Body of pancreas (tissue), 4 donors: Measurements from ENCODE around the gene CEP164. TPM values are rescaled to one million over a fixed set of nuclear protein-coding genes. Genes with fewer than 3 reads are reported as not detected.

Experiments used
- ATAC-seq: fragments of 150-250 bp; one replicate; pipeline ENCODE4 v1.9.1; 2016
- DNase-seq, 4 donors: peaks; one replicate each; pipeline ENCODE4 v3.0.0-alpha.2; 2019
- H3K27ac ChIP-seq, 4 donors: fragments of 200-600 bp; sonication (generic); 1 replicate in 3 of 4; 2 replicates in 1 of 4; pipeline versions ENCODE4 v1.5.1 to v1.6.1; 2016 to 2019; ENCODE audit warnings: mild to moderate bottlenecking in 1 of 4, mixed read lengths in 1 of 4, moderate library complexity in 1 of 4
- H3K27me3 ChIP-seq, 2 donors: fragments of 200-600 bp; sonication (generic); one replicate each; pipeline ENCODE4 v1.6.0; 2016; ENCODE audit warnings: mild to moderate bottlenecking in 1 of 2
- H3K36me3 ChIP-seq, 2 donors: fragments of 200-600 bp; sonication (generic); replicated peaks in 1 of 2; 2 replicates each; pipeline ENCODE4 v1.5.1; 2016; ENCODE audit warnings: low read depth in 2 of 2; ENCODE audit not compliant: insufficient read depth in 1 of 2
- H3K4me1 ChIP-seq: fragments of 200-600 bp; sonication (generic); one replicate; pipeline ENCODE4 v1.6.0; 2016
- H3K4me3 ChIP-seq, 2 donors: fragments of 200-600 bp; sonication (generic); 1 replicate in 1 of 2; 2 replicates in 1 of 2; pipeline ENCODE4 v1.5.1; 2016 to 2019
- H3K9me3 ChIP-seq, 3 donors: fragments of 200-600 bp; sonication (generic); 1 replicate in 2 of 3; 2 replicates in 1 of 3; pipeline ENCODE4 v1.5.1; 2016
- POLR2A ChIP-seq, 3 donors: fragments of 450-650 bp; IDR thresholded peaks; one replicate each; pipeline ENCODE4 v1.6.1; 2016; ENCODE audit warnings: antibody characterized with exemption in 3 of 3, mild to moderate bottlenecking in 2 of 3
- WGBS, 2 donors: methylation state at CpG; one replicate each; pipeline ENCODE4 v1.1.5; 2017; 5-methylcytosine and 5-hydroxymethylcytosine counted together
- intact Hi-C: fragments of 100-400 bp; cut with DNase I; formaldehyde crosslinking; loops from one replicate; pipeline ENCODE4 v1.15.1; 2023
- total RNA-seq, 2 donors: library from RNA; depleted of rRNA; stranded (reverse); fragments of >200 nt; gene quantifications; one replicate each; pipeline ENCODE4 v1.1.0, GENCODE V29; 2016
- TF ChIP-seq, protein P1 (sequence below), 7 experiments: fragments of 450-650 bp in 4 of 7; fragments of 200-600 bp in 3 of 7; sonication (generic) in 3 of 7; IDR thresholded peaks; one replicate each; pipeline ENCODE4 v1.5.1; 2016 to 2019; ENCODE audit warnings: antibody characterized with exemption in 7 of 7

Gene CEP164
- total RNA-seq, 2 donors from 2014 or later = 29.1 to 45.8 TPM

DNA sequence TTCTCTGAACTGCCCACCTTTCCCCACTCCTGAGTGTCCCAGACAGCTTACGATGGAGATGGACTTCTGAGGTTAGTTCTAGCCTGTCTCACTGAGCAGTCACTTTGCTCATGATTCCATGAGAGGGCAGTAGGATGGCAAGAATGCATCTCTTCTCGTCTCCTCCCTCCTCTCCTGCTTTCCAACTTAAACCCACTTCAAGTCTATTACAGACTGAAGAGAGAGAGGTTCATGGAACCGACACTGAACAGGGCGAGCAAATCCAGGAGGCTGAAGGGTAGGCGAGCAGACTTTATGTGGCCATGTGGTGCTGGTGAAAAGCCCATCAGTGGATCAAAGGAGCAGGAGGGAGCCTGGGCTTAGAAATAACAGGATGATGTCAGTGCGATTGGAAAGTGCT lies 38.6 kb downstream of the CEP164 start:
- 83 to 88% methylated on average over 6 of the region's 6 CpGs for WGBS, 2 donors
- Histone ChIP-seq H3K4me1 (no peaks in the 10 kb centered on the region), H3K36me3 (peaks cover 0 to 29% of the 10 kb centered on the region in 2 donors), H3K4me3 (no peak overlapping the region), H3K9me3 (no peaks in the 10 kb centered on the region), H3K27ac (no peak overlapping the region), H3K27me3 (no peaks in the 10 kb centered on the region)
- intact Hi-C loops = no loop called here
- ATAC-seq = no peak
- no peak for TF ChIP-seq POLR2A (IDR thresholded peaks at IDR 0.05)
- TF ChIP-seq, protein P1, sequence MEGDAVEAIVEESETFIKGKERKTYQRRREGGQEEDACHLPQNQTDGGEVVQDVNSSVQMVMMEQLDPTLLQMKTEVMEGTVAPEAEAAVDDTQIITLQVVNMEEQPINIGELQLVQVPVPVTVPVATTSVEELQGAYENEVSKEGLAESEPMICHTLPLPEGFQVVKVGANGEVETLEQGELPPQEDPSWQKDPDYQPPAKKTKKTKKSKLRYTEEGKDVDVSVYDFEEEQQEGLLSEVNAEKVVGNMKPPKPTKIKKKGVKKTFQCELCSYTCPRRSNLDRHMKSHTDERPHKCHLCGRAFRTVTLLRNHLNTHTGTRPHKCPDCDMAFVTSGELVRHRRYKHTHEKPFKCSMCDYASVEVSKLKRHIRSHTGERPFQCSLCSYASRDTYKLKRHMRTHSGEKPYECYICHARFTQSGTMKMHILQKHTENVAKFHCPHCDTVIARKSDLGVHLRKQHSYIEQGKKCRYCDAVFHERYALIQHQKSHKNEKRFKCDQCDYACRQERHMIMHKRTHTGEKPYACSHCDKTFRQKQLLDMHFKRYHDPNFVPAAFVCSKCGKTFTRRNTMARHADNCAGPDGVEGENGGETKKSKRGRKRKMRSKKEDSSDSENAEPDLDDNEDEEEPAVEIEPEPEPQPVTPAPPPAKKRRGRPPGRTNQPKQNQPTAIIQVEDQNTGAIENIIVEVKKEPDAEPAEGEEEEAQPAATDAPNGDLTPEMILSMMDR (IDR thresholded peaks at IDR 0.05) = no peak
- DNase-seq = no peak

DNA sequence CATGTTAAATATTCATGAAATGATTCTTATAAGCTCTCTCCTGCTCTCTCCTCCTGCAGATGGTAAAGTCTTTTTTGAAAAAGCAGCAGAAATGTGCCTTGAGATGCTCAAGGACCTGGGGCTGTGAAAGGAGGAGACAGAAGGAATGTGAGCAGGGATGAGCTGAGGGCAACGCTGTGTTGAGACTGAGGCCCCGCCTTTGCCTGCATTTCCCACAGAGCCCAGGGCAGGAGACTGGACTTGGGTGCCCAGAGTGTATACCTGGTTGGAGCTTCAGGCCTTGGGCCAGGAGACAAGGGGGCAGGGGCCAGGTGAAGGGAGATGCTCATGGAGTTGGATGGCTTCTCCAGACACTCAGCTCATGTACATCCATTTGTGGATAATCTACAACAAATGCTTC lies 39.2 kb downstream of the CEP164 start:
- H3K36me3 ChIP-seq = peaks cover 0 to 31% of the 10 kb centered on the region in 2 donors
- 86 to 100% methylated on average over 2 of the region's 2 CpGs for WGBS, 2 donors
- H3K4me3 ChIP-seq = no peak overlapping the region
- H3K4me1 ChIP-seq = no peaks in the 10 kb centered on the region
- intact Hi-C loops = no loop called here
- TF ChIP-seq, protein P1 (IDR thresholded peaks at IDR 0.05) = no peak
- TF ChIP-seq POLR2A (IDR thresholded peaks at IDR 0.05) = no peak
- H3K9me3 ChIP-seq = no peaks in the 10 kb centered on the region
- H3K27me3 ChIP-seq = no peaks in the 10 kb centered on the region
- DNase-seq (no peak), ATAC-seq (no peak)
- no peak overlapping the region for H3K27ac ChIP-seq

DNA sequence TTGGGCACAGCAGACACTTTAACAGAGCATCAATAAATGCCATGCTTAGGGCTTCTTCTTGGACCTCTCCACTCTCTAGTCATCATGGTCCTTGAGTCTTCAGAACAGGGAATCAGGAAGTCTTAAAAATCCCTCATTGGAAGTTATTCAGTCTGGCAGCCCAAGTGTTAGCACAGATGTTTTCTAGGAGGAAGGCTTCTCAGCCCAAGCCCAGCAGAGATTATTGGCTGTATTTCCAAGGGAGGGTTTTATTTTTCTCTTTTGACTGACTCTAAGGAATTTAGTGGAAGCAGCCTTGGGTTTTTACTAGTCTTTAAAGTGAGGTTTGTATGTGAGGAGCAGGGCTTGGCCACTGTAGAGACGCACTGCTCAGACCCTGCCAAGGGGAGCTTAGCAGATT lies 41.9 kb downstream of the CEP164 start:
- Histone ChIP-seq H3K4me3 (no peak overlapping the region), H3K27me3 (no peaks in the 10 kb centered on the region), H3K9me3 (no peaks in the 10 kb centered on the region), H3K27ac (no peak overlapping the region), H3K36me3 (peaks cover 0 to 23% of the 10 kb centered on the region in 2 donors), H3K4me1 (no peaks in the 10 kb centered on the region)
- DNase-seq (no peak), ATAC-seq (no peak)
- TF ChIP-seq POLR2A (IDR thresholded peaks at IDR 0.05) = no peak
- TF ChIP-seq, protein P1 (IDR thresholded peaks at IDR 0.05) = no peak
- WGBS, 2 donors = 88 to 92% methylated on average over 1 of the region's 1 CpG
- intact Hi-C loops = no loop called here

DNA sequence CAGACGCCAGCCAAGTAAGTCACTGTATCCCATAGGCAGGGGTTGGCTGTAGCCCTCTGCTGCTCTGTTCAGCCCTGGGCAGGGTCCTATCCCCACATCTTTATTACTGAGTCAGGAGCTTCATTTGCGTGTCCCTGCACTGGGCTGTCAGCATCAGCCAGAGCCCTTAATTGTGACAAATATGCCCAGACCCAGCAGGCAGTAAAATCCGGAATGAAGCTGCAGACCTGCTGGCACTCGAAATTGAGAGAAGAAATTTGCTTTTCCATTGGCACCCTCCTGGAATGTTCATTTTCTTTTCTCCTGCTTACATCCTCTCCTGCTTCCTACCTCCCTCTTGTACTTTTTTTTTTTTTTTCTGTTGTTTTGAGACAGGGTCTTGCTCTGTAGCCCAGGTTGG lies 43.8 kb downstream of the CEP164 start:
- ATAC-seq (no peak), DNase-seq (no peak)
- Histone ChIP-seq H3K27ac (no peak overlapping the region), H3K27me3 (no peaks in the 10 kb centered on the region), H3K4me1 (no peaks in the 10 kb centered on the region), H3K4me3 (no peak overlapping the region), H3K36me3 (peaks cover 4 to 21% of the 10 kb centered on the region in 2 donors), H3K9me3 (no peaks in the 10 kb centered on the region)
- 87 to 90% methylated on average over 4 of the region's 4 CpGs for WGBS, 2 donors
- TF ChIP-seq, protein P1 (IDR thresholded peaks at IDR 0.05) = no peak
- no peak for TF ChIP-seq POLR2A (IDR thresholded peaks at IDR 0.05)
- intact Hi-C loops = no loop called here

DNA sequence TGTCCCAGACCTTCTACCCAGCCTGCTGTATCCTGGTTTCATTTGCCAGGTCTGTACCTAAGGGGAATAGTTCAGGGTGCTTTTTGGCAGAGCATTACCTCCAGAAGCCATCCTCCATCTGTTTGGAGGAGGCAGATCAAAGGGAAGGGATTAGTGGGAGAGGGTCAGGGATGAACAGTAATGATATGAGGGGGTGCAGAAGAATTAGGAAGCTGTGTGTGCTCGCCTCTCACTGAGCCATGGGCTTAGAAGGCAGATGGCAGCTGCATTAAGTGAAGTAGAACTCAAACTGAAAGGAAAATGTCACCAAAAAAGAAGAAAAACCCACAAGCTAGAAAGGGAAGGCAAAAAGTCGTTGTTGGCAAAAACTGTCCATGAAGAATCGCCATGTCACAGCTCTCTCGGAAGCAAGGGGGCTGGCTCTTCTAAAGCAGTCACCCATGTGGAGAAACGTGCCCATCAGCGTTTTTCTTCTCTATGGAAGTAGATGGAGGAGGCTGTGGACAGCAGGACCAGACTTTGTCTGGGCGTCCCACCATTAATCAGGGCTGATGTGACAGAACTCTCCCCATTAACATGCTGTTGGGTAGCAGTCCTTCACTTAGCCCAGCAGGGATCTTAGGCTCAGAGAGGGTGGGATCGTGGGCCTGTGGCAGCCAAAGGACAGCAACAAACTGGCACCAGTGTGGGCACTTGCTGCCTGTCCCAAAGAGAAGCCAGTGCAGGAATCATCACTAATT lies 46.8 kb downstream of the CEP164 start:
- Histone ChIP-seq H3K4me3 (no peak overlapping the region), H3K36me3 (peaks cover 4 to 16% of the 10 kb centered on the region in 2 donors), H3K9me3 (no peaks in the 10 kb centered on the region), H3K27ac (no peak overlapping the region), H3K27me3 (no peaks in the 10 kb centered on the region), H3K4me1 (no peaks in the 10 kb centered on the region)
- no peak for ATAC-seq
- 81 to 87% methylated on average over 7 to 8 of the region's 8 CpGs for WGBS, 2 donors
- intact Hi-C loops = no loop called here
- no peak for DNase-seq
- TF ChIP-seq, protein P1 (IDR thresholded peaks at IDR 0.05) = no peak
- no peak for TF ChIP-seq POLR2A (IDR thresholded peaks at IDR 0.05)
